Measurements from ENCODE around the gene PRSS56.

DNA sequence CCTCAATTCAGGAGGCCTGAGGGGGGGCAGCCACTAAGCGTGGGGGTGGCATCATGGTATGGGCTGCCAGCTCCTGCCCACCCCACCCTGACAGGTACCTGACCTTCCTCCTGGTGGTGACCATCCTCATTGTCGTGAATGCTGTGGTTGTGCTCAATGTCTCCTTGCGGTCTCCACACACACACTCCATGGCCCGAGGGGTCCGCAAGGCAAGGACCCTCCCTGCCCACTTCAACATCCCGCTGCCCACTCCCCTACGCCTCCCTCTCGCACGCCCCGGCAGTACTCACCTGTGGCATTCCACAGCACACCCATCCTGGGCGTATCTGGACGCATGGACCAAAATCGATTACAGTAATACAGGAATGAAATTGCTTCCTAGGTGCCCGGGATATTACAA lies 23.3 kb downstream of the PRSS56 start:
- no peak for TF ChIP-seq EP300 (IDR thresholded peaks at IDR 0.05)
- TF ChIP-seq, protein P1, sequence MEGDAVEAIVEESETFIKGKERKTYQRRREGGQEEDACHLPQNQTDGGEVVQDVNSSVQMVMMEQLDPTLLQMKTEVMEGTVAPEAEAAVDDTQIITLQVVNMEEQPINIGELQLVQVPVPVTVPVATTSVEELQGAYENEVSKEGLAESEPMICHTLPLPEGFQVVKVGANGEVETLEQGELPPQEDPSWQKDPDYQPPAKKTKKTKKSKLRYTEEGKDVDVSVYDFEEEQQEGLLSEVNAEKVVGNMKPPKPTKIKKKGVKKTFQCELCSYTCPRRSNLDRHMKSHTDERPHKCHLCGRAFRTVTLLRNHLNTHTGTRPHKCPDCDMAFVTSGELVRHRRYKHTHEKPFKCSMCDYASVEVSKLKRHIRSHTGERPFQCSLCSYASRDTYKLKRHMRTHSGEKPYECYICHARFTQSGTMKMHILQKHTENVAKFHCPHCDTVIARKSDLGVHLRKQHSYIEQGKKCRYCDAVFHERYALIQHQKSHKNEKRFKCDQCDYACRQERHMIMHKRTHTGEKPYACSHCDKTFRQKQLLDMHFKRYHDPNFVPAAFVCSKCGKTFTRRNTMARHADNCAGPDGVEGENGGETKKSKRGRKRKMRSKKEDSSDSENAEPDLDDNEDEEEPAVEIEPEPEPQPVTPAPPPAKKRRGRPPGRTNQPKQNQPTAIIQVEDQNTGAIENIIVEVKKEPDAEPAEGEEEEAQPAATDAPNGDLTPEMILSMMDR (IDR thresholded peaks at IDR 0.05) = no peak
